GM18951 (cell line): Measurements from ENCODE around the gene RCAN2.

Experiments used
- POLR2A ChIP-seq: IDR thresholded peaks from 4 replicates; pipeline ENCODE4 v1.6.1; 2011; ENCODE audit warnings: mild to moderate bottlenecking; ENCODE audit not compliant: insufficient read length, insufficient read depth; ENCODE audit errors: extremely low read depth
- in situ Hi-C: fragments of 300-500 bp; cut with MboI; formaldehyde crosslinking; loops from one replicate; pipeline ENCODE4 v1.12.0; 2022; ENCODE audit warnings: low sequenced_read_pairs, mixed read lengths, inconsistent platforms; ENCODE audit not compliant: unreplicated experiment

The RCAN2 gene

GRCh38 chr6:46220352-46221221, 270.7 kb downstream of the RCAN2 start:
- TF ChIP-seq POLR2A, result no peak
- in situ Hi-C loops, result loop anchor here (5.0 to 25.0 kb wide), 2 partner anchors 187 to 417 kb away; no protein-coding TSS in a partner anchor

GRCh38 chr6:46219661-46220060, 271.6 kb downstream of the RCAN2 start:
- TF ChIP-seq POLR2A, result no peak
- in situ Hi-C loops, result loop anchor here (5.0 to 25.0 kb wide), 2 partner anchors 188 to 418 kb away; no protein-coding TSS in a partner anchor

- in situ Hi-C loops, result loop anchor here (25.0 kb wide), 1 partner anchor 419 kb away; no protein-coding TSS in a partner anchor
- TF ChIP-seq POLR2A, result no peak
Measured at GRCh38 chr6:46218457-46218856, 272.8 kb downstream of the RCAN2 start.

- in situ Hi-C loops, result loop anchor here (25.0 kb wide), 1 partner anchor 420 kb away; no protein-coding TSS in a partner anchor
- TF ChIP-seq POLR2A, result no peak
Measured at GRCh38 chr6:46217671-46218131, 273.5 kb downstream of the RCAN2 start.

- in situ Hi-C loops, result loop anchor here (25.0 kb wide), 1 partner anchor 420 kb away; no protein-coding TSS in a partner anchor
- TF ChIP-seq POLR2A, result no peak
Measured at GRCh38 chr6:46216879-46217278, 274.4 kb downstream of the RCAN2 start.

GRCh38 chr6:46215777-46216176, 275.5 kb downstream of the RCAN2 start:
- in situ Hi-C loops, result loop anchor here (25.0 kb wide), 1 partner anchor 422 kb away; no protein-coding TSS in a partner anchor

GRCh38 chr6:46215213-46215612, 276.0 kb downstream of the RCAN2 start:
- in situ Hi-C loops, result loop anchor here (25.0 kb wide), 1 partner anchor 422 kb away; no protein-coding TSS in a partner anchor
- TF ChIP-seq POLR2A, result no peak

More at GRCh38 chr6:46215777-46216176, 275.5 kb downstream of the RCAN2 start:
- no peak for TF ChIP-seq POLR2A

- in situ Hi-C loops, result loop anchor here (25.0 kb wide), 1 partner anchor 425 kb away; no protein-coding TSS in a partner anchor
- TF ChIP-seq POLR2A, result no peak
Measured at GRCh38 chr6:46211917-46212316, 279.3 kb downstream of the RCAN2 start.

- in situ Hi-C loops, result loop anchor here (25.0 kb wide), 1 partner anchor 427 kb away; no protein-coding TSS in a partner anchor
- TF ChIP-seq POLR2A, result no peak
Measured at GRCh38 chr6:46210294-46210693, 281.0 kb downstream of the RCAN2 start.

- in situ Hi-C loops, result loop anchor here (25.0 kb wide), 1 partner anchor 429 kb away; no protein-coding TSS in a partner anchor
- TF ChIP-seq POLR2A, result no peak
Measured at GRCh38 chr6:46208303-46208702, 282.9 kb downstream of the RCAN2 start.

GRCh38 chr6:46207174-46207573, 284.1 kb downstream of the RCAN2 start:
- in situ Hi-C loops, result loop anchor here (25.0 kb wide), 1 partner anchor 430 kb away; no protein-coding TSS in a partner anchor
- no peak for TF ChIP-seq POLR2A

- no peak for TF ChIP-seq POLR2A
- in situ Hi-C loops, result loop anchor here (25.0 kb wide), 1 partner anchor 432 kb away; no protein-coding TSS in a partner anchor
Measured at GRCh38 chr6:46204880-46205650, 286.2 kb downstream of the RCAN2 start.

- no peak for TF ChIP-seq POLR2A
- in situ Hi-C loops, result loop anchor here (25.0 kb wide), 1 partner anchor 434 kb away; no protein-coding TSS in a partner anchor
Measured at GRCh38 chr6:46203391-46204177, 287.7 kb downstream of the RCAN2 start.
